Skeletal muscle cell (primary cell): ENCODE data around the gene RGL1.

ENCODE experiments used
- DNase-seq: peaks from one replicate; pipeline ENCODE4 v3.0.0-alpha.2; 2010; ENCODE audit warnings: low read depth
- H3K4me3 ChIP-seq: 2 replicates; pipeline ENCODE4 v1.5.1; 2011; ENCODE audit warnings: low read depth, mild to moderate bottlenecking, control low read depth, low read length, moderate library complexity

RGL1 gene

DNA sequence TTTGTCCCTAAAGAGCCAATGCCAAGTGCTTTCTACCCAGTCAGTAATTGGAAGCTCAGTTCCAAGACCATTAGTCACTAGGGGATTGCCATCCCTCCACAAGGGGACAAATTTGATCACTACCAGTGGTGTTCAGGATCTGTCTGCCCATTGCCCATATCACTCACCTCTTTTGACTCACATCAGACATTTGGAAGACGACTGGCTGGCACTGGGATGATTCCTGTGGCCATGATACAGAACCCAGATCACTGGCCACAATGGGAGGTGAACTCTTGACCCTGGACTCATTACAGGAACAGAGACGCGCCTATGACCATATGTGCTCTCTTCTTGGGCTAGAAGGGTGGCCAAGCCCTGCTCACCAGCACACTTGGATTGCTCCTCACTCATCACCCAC lies 161.6 kb downstream of the RGL1 start:
- DNase-seq: no peak
- no peak overlapping the region for H3K4me3 ChIP-seq

DNA sequence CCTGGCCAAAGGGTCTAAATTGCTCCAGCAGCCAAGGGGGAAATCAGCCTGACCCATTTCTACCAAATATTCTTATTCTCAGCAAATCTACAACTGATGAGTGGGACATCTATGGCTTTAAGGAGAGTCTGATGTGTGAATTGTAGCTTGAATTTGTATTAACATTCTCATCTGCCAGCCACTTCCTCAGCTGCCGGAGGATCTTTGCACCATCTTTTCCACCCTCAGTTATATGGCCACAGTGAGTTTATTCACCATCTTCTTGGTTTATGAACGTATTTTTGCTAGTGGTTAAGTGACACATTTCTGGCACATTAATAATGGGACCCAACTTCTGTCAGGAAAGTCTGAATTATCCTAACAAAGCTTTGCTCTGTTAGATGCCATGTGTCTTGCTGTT lies 163.0 kb downstream of the RGL1 start:
- H3K4me3 ChIP-seq: no peak overlapping the region
- no peak for DNase-seq

DNA sequence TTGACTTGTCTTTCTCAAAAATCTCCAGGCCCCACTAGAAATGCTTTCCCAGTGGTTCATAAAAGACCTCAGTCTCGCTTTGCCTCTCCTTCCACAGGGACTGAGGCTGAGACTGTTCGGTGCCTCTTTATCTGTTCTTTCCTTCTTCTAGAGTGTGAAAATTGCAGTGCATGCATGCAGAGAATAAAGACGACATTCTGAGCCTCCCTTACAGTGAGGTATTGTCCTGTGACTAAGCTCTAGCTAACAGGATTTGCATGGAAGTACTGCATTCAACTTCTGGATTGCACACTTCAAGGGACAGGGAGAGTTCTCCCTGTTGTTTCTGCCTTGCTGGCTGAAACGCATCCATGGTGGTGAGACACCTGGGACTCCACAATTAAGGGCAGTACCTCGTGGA lies 163.5 kb downstream of the RGL1 start:
- no peak overlapping the region for H3K4me3 ChIP-seq
- DNase-seq: no peak

DNA sequence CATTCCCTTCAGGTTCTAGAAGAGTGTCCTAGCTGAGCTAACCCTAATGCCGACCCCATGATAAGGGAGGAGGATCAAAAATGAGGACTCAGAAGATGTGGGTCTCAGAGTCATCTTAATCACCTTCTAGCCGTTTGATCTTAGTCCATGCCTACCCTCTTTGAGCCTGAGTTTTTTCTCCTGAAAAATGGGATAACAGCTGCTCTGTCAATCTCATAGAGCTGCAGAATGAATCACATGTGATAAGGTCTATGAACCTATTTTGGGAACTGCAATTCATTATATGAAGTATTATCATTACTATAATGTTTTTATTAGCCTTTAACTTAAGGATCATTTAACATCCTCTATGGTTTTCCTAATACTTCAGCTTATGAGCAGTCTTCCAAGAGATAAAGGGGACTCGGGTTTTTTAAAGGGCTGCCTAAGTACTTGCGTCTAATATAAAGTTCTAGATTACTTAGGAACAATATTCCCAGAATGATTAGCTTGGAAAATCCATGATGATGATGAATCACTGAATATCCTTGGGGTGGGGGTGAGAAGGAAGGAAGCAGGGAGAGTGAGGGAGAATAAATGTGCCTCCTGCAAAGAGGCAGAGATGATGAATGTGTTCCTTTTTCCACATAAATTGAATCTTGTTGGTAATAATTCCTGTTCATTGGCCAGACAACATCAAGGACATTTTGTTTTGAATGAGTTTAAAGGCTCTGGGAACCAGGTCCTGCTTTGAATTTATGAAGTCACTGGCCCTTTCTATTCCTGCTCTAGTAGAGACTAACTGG lies 165.8 kb downstream of the RGL1 start:
- DNase-seq: no peak
- no peak overlapping the region for H3K4me3 ChIP-seq

DNA sequence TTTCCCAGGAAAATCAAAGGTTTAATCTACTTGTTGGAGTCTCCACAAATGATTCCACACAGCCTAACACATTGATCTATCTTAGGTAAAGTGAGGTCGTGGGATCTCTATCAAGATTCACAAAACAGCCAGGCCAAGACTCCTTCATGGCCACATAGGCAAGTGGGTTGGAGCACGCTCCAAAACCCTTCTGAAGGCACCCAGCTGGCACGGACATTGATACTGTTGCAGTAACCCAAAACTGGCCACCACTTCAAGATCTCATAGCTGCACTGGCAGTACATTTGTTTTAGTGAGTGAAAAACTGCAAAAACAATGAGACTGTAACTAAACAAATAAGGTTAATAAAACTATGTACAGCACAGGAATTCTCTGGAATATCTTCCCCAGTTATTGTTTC lies 170.7 kb downstream of the RGL1 start:
- DNase-seq: no peak
- no peak overlapping the region for H3K4me3 ChIP-seq

DNA sequence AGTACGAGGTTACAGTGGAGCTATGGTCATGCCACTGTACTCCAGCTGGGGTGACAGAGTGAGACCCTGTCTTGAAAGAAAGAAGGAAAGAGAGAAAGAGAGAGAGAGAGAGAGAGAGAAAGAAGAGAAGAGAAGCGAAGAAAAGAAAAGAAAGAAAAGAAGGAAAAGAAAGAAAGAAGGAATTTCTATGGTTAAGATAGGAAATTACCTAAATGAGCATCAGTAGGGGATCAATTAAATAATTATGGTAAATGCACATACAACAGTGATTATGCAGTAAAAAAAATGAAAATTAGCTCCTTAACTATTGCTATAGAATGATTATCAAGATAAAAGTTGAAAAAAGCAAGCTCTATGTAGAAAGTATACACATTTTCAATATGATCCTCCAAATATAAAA lies 172.8 kb downstream of the RGL1 start:
- no peak overlapping the region for H3K4me3 ChIP-seq
- DNase-seq: no peak
